SK-N-DZ (cell line): Measurements from ENCODE around the gene ATCAY.

Source experiments
- DNase-seq: peaks from one replicate; pipeline ENCODE4 v3.0.0-alpha.2; 2015; ENCODE audit warnings: low spot score
- small RNA-seq, 2 experiments: library from RNA; depleted of rRNA; stranded (forward); fragments of <200 nt; gene quantifications; one replicate each; pipeline ENCODE3, GENCODE V24; 2014

Gene ATCAY

GRCh38 chr19:3970313-3970807 lies 89.9 kb downstream of the ATCAY start:
- no peak for DNase-seq

GRCh38 chr19:3970808-3971598 lies 90.5 kb downstream of the ATCAY start, which contains the start of gene DAPK3:
Gene DAPK3, minus strand, starts transcription at chr19:3971099. Its CDS starts 1,364 bp downstream, at chr19:3969735.
- peak; percentile 96 for DNase-seq

GRCh38 chr19:3975144-3975543 lies 94.7 kb downstream of the ATCAY start:
- no peak for DNase-seq

- no peak for DNase-seq
These were observed 95.2 kb downstream of the ATCAY start for GRCh38 chr19:3975637-3976087.

GRCh38 chr19:3976495-3977241 lies 96.2 kb downstream of the ATCAY start:
- no peak for DNase-seq

Small RNA genes within 50 kb of the gene (small RNA-seq; reads per million reads assigned to genes)
- 0 reads per million in 2 experiments for gene RN7SL202P
